Stimulated activated CD4-positive, alpha-beta T cell treated with anti-CD3 and anti-CD28 coated beads, Interleukin-1b, Interleukin-23, amount 100 ng/mL, for 48 hours (primary cell): ENCODE measurements around the gene ITGB1BP1.
A peak's percentile ranks its signal among the peaks of the same experiment; 100 is the strongest.

Source experiments
- DNase-seq: peaks from one replicate; pipeline ENCODE4 v3.0.0-alpha.2; 2020

ITGB1BP1 gene

GRCh38 chr2:9377461-9378097, 45.7 kb downstream of the ITGB1BP1 start:
- DNase-seq: no peak

- DNase-seq: no peak
Observed at GRCh38 chr2:9375857-9376428, 47.4 kb downstream of the ITGB1BP1 start.

DNA sequence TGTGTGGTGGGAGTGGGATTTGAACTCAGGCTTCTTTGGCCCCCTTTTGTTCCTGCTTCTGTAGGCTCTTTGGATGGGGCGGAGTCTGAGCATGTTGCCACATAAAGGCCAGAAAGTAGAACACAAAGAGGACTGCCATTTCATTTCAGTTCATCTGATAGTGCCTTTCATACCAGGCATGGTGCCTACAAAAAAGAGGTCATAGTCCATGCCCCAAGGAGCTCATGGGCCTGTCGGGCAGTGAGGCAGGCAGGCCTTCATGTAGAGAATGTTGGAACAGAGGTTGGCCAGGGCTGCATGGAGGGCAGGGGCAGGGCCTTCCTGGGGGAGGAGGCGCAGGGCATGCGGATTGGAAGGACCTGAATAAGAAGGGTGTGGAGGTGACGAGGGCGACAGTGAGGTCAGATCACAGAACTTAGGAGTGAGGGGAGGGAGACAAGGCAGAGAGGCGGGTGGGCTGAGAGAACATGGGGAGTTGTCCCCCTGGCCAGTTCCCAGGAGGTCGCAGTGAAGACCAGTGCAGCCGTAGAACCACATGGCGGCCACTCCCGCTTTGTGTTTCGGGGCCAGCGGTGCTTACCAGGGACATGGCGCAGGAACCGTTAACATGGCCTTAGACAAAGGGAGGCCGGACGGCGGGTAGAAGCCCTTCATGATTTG, 49.1 kb downstream of the ITGB1BP1 start:
- DNase-seq: no peak

DNA sequence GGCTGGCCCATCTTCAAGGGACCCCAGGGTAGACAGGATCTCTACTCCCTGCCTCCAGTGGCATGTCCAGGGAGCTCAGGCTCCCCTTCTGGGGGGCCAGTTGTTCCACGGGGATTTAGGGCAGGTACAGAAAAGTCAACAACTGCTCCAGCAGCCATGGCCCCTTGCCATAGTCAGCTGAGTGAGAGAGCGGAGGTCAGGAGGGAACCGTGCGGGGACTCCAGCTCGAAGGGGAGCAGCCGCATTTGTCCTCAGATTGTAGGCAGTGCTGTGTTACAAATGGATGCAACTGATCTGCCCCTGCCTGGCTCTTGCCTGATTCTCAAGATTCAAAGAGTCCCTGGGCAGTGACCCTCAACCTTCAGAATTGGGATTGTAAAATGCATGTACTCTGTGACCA, 49.9 kb downstream of the ITGB1BP1 start:
- no peak for DNase-seq

DNA sequence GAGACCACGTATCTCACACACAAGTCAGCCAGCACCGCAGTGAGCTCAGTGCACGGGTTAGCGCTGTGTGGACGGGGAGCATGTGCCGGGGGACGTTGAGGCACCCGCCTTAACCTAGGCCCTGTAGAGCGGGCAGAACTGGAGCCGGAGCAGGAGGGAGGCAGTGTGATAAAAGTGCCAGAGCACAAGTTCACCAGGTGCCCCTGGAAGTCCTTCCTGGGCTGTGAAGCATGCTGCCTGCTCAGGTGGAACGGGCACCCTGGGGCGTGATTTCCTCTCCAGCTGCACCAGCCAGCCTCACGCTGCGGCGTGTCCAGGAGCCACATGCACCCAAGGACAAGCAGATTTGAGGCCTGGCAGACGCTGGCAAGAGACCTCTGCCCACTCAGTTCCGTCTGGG, 50.3 kb downstream of the ITGB1BP1 start:
- no peak for DNase-seq

GRCh38 chr2:9370746-9371145, 52.6 kb downstream of the ITGB1BP1 start:
- peak; percentile 63 for DNase-seq

GRCh38 chr2:9366026-9366425, 57.3 kb downstream of the ITGB1BP1 start:
- DNase-seq: no peak

- DNase-seq: no peak
Observed at GRCh38 chr2:9365498-9366019, 57.8 kb downstream of the ITGB1BP1 start.

- no peak for DNase-seq
Observed at GRCh38 chr2:9364791-9365497, 58.4 kb downstream of the ITGB1BP1 start.

DNA sequence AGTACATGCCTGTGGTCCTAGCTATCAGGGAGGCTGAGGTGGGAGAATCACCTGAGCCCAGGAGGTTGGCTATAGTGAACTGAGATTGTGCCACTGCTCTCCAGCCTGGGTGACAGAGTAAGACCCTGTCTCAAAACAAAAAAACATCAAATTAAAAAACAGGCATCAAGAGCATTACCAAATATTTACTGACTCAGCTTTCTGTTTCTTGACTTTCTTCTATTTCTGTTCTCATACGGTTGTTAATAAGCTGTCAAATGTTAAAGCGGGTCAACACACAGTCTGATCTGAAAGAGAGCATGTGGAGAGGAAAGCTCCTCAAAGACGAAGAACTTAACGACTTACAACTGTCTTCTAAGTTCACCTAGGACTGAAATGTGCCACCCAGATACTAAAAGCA, 59.0 kb downstream of the ITGB1BP1 start:
- DNase-seq: no peak

DNA sequence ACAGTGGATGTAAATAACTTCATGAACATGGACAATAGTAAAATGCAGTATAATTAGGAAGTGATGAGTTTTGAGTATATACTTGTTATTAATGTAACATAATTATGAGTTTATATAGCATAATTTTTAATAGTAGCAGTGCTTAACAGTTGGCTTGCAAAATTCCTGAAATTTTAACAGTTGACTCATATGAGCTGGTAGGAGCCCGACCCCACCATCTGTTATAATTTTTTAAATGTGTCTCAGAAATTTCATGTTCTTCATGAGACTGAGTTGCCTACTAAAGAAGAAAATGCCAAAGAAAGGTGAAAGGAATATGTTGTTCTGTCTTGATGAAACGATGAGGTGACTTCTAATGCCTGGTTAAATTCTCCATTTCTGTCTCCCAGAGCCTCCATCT, 62.6 kb downstream of the ITGB1BP1 start:
- DNase-seq: no peak

DNA sequence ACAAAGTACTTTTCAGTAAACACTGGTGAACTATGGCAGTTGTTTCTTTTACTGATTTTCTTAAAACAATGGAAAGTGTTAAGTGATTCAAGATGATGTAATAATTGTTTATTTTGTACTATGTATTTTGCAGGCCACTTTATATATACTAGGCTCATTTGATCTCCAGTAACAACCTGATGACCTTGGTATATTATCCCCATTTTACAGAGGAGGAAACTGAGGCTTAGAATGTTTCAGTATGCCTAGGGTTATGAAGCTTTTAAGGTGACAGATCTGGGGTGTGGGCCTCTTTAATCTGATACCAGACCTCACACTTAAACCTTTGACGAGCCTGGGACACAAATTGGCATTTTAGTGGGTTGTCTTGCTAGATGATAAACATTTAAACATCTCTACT, 63.2 kb downstream of the ITGB1BP1 start:
- DNase-seq: no peak

DNA sequence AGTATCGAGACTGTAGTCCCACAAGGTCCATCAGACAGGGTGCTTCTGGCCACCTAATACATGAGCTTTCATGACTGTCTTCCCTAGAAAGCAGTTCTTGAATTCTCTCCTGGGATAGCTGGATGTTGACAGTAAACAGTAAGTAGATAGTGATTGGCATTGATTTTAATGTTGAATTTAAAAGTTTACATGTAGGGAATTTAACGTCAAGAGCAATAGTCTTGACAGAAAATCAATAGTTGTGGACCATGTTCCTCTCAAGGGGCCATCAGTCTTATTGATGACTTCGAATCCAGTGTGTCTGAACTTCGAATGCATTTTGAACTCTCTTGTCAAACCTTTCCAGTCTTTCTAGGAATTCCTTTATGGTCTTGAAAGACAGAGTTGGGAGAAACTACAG, 63.9 kb downstream of the ITGB1BP1 start:
- no peak for DNase-seq

DNA sequence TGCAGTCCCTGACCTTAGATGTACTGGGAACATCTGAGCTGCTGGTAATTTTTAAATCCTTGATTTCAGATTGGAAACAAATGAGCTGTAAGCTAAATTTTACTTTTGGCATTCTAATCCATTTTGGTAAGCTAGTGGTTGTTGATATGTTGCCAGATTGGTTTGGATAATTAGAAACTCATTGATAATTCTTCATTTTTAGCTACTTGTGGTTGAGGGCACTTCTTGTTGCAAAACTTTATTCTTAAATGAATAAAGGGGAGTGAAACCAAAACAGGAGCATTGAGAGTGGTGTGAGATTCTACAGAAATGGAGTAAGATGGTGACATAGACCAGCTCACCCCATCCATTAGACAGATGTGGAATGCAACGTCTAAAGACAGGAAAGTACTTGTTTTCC, 64.5 kb downstream of the ITGB1BP1 start:
- no peak for DNase-seq

DNA sequence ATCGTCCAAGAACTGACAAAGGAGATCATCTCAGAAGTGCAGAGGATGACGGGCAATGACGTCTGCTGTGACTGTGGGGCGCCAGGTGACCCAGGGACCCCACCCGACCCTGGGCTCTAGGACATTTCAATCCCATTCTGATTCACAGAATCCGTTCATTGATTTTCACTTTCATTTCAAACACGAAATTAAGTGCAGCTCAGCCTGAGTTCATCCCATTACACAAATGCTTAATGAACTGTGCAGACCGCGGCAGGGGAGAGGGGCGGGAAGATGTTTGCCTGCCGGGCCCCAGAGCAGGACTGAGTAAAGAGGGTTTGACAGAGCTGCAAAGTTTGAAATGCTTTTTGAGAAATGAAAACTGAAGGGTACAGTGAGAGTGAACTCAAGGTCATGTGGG, 67.1 kb downstream of the ITGB1BP1 start:
- no peak for DNase-seq

DNA sequence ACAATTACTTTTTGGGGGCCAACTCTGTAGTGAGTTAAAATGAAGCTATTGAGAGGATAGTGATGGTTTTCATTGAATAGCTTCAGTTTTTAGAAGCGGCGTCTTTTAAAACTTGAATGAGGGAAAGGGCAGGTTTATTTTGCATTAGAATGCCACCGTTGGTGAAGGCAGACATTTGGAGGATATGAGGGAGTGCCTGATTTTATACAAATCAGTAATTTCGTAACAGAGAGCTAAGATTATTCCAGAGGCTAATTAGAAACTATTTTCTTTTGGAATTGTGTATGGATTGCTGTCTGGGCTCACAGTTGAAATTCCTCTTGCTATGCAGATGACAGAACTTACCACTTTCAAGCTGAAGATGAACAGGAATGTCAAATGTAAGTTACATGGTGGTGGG, 67.6 kb downstream of the ITGB1BP1 start:
- DNase-seq: no peak

DNA sequence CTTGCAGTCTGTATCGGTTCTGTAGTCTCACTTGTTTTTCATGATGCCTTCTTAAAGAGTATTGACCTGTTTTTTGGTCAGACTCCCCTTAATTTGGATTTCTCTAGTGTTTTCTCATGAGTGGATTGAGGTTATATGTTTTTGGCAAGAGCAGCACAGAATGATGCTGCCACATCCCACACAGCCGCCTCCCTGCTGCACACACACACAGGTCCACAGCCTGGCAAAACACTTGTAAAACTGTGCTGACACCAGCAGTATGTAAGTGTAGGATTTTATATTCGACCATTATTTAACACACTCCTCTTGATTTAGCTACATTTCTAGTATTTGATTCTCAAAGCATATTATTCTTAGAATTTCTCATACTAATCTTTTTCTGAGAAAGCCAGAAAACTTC, 68.1 kb downstream of the ITGB1BP1 start:
- DNase-seq: no peak

DNA sequence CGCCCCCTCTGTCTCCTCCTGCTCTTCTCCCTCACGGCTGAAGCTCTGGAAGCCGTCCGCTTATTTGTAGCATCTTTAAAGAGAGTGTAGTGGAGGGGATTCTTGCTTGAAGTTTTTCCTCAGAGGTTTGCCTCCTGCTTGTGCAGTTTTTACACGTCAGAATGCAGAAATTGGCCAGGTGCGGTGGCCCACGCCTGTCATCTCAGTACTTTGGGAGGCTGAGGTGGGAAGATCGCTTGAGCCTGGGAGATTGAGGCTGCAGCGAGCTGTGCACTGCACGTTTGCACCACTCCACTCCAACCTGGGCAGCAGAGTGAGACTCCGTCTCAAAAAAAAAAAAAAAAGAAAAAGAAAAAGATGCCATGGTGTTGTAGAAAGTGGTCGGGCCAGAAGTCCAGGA, 69.0 kb downstream of the ITGB1BP1 start:
- DNase-seq: no peak
